ENCODE data around the gene TPP1. TPM values are rescaled to one million over a fixed set of nuclear protein-coding genes. Genes with fewer than 3 reads are reported as not detected.

The TPP1 gene
- total and polyA plus RNA-seq, 2 of the 13 experiments (the other 11 are each of a cell fraction or from before 2014, with no cell fraction given): 13.9 to 74.6 TPM

DNA sequence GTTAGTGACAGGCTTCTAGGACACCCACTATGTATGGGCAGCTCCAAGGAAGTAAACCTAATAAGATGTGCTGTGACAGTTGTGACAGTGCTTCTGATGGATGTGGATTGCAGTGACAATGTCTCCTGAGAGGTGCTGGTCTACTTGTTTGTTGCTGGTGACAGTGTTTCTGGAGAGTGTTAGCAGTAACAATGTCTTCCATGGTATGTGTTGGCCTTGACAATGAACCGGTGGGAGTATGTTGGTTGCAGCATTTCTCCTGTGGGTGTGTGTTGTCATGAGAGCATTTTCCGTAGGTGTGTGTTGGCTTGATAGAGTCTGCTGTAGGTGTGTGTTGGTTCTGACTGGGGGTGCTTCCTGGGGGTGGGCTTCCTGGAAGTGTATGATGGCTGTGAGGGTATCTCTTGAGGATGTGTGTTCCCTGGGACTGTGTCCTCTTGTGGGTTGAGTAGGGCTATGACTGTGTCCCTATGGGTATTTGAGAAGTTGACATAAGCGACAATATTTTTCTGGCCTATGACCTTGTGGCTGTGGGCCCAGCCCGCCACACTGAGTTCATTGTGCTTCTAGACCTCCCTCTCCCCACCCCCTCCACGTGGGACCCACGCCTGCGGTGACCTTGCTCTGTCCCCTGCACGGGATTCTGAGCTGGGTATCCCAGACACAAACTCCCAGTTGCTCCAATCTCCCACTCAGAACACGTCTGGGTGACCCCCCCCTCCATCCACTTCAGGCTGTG, 35.2 kb upstream of the TPP1 start (continued):
- TF ChIP-seq, protein P1, sequence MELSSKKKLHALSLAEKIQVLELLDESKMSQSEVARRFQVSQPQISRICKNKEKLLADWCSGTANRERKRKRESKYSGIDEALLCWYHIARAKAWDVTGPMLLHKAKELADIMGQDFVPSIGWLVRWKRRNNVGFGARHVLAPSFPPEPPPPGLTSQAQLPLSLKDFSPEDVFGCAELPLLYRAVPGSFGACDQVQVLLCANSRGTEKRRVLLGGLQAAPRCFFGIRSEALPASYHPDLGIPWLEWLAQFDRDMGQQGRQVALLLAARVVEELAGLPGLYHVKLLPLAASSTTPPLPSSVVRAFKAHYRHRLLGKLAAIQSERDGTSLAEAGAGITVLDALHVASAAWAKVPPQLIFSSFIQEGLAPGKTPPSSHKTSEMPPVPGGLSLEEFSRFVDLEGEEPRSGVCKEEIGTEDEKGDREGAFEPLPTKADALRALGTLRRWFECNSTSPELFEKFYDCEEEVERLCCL (CRISPR knock-in tag; IDR thresholded peaks at IDR 0.05; ENCODE audit: borderline replicate concordance): no peak
- peak; percentile 29; the same call in 1 of the 2 replicates for TF ChIP-seq PITX1 (CRISPR knock-in tag; IDR thresholded peaks at IDR 0.05)
- TF ChIP-seq, protein P2, sequence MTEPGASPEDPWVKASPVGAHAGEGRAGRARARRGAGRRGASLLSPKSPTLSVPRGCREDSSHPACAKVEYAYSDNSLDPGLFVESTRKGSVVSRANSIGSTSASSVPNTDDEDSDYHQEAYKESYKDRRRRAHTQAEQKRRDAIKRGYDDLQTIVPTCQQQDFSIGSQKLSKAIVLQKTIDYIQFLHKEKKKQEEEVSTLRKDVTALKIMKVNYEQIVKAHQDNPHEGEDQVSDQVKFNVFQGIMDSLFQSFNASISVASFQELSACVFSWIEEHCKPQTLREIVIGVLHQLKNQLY (CRISPR knock-in tag; IDR thresholded peaks at IDR 0.05): peak; percentile 63; the same call in 1 of the 2 replicates
- TF ChIP-seq NR2F1 (CRISPR knock-in tag; IDR thresholded peaks at IDR 0.05): peak; percentile 87 to 93
- TF ChIP-seq TBX3 (IDR thresholded peaks at IDR 0.05; ENCODE audit: borderline replicate concordance): peak; percentile 48; the same call in 1 of the 2 replicates
- TF ChIP-seq, protein P3, sequence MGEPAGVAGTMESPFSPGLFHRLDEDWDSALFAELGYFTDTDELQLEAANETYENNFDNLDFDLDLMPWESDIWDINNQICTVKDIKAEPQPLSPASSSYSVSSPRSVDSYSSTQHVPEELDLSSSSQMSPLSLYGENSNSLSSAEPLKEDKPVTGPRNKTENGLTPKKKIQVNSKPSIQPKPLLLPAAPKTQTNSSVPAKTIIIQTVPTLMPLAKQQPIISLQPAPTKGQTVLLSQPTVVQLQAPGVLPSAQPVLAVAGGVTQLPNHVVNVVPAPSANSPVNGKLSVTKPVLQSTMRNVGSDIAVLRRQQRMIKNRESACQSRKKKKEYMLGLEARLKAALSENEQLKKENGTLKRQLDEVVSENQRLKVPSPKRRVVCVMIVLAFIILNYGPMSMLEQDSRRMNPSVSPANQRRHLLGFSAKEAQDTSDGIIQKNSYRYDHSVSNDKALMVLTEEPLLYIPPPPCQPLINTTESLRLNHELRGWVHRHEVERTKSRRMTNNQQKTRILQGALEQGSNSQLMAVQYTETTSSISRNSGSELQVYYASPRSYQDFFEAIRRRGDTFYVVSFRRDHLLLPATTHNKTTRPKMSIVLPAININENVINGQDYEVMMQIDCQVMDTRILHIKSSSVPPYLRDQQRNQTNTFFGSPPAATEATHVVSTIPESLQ (CRISPR knock-in tag; conservative IDR thresholded peaks at IDR 0.05): no peak
- peak; percentile 98 for TF ChIP-seq NR2F6 (IDR thresholded peaks at IDR 0.05)
- TF ChIP-seq NR2F6 (CRISPR knock-in tag; IDR thresholded peaks at IDR 0.05): peak; percentile 96
- TF ChIP-seq TCF7L2 (IDR thresholded peaks at IDR 0.05; ENCODE audit: low read depth, low read length): no peak
- no peak for TF ChIP-seq RELA (CRISPR knock-in tag; IDR thresholded peaks at IDR 0.05)
- TF ChIP-seq SP5 (CRISPR knock-in tag; IDR thresholded peaks at IDR 0.05; ENCODE audit: borderline replicate concordance, low read depth): peak; percentile 97
- TF ChIP-seq, protein P4, sequence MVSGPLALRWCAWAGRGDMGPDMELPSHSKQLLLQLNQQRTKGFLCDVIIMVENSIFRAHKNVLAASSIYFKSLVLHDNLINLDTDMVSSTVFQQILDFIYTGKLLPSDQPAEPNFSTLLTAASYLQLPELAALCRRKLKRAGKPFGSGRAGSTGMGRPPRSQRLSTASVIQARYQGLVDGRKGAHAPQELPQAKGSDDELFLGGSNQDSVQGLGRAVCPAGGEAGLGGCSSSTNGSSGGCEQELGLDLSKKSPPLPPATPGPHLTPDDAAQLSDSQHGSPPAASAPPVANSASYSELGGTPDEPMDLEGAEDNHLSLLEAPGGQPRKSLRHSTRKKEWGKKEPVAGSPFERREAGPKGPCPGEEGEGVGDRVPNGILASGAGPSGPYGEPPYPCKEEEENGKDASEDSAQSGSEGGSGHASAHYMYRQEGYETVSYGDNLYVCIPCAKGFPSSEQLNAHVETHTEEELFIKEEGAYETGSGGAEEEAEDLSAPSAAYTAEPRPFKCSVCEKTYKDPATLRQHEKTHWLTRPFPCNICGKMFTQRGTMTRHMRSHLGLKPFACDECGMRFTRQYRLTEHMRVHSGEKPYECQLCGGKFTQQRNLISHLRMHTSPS (CRISPR knock-in tag; IDR thresholded peaks at IDR 0.05; ENCODE audit: low read depth): no peak
- TF ChIP-seq, protein P5, sequence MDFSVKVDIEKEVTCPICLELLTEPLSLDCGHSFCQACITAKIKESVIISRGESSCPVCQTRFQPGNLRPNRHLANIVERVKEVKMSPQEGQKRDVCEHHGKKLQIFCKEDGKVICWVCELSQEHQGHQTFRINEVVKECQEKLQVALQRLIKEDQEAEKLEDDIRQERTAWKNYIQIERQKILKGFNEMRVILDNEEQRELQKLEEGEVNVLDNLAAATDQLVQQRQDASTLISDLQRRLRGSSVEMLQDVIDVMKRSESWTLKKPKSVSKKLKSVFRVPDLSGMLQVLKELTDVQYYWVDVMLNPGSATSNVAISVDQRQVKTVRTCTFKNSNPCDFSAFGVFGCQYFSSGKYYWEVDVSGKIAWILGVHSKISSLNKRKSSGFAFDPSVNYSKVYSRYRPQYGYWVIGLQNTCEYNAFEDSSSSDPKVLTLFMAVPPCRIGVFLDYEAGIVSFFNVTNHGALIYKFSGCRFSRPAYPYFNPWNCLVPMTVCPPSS (IDR thresholded peaks at IDR 0.05): no peak
- no peak for TF ChIP-seq KDM4B (CRISPR knock-in tag; IDR thresholded peaks at IDR 0.05)
- TF ChIP-seq ZBTB3 (CRISPR knock-in tag; IDR thresholded peaks at IDR 0.05; ENCODE audit: borderline replicate concordance, low read depth): no peak
- no peak for TF ChIP-seq ZMYM4 (CRISPR knock-in tag; IDR thresholded peaks at IDR 0.05)
- no peak for TF ChIP-seq NFATC3 (CRISPR knock-in tag; IDR thresholded peaks at IDR 0.05)
- TF ChIP-seq KMT2A (CRISPR knock-in tag; IDR thresholded peaks at IDR 0.05): no peak
- no peak for TF ChIP-seq SOX6 (IDR thresholded peaks at IDR 0.05)
- TF ChIP-seq SOX6 (CRISPR knock-in tag; IDR thresholded peaks at IDR 0.05): peak; percentile 56; the same call in 1 of the 2 replicates

Measured in HepG2 (cell line).